Osteocyte (in vitro differentiated cells): ENCODE data around the gene PTGDS. TPM values are rescaled to one million over a fixed set of nuclear protein-coding genes. Genes with fewer than 3 reads are reported as not detected.

Experiments used
- DNase-seq: peaks from one replicate; pipeline ENCODE4 v3.0.0; 2021; ENCODE audit warnings: mixed read lengths; ENCODE audit not compliant: unreplicated experiment; ENCODE audit errors: extremely low spot score
- H3K27ac Mint-ChIP-seq: one replicate; pipeline ENCODE4 v1.8.0; 2021; ENCODE audit warnings: mild to moderate bottlenecking, mixed read lengths; ENCODE audit not compliant: unreplicated experiment
- H3K27me3 Mint-ChIP-seq: one replicate; pipeline ENCODE4 v1.8.0; 2021; ENCODE audit warnings: mixed read lengths; ENCODE audit not compliant: unreplicated experiment
- H3K36me3 Mint-ChIP-seq: one replicate; pipeline ENCODE4 v1.8.0; 2021; ENCODE audit warnings: mixed read lengths; ENCODE audit not compliant: unreplicated experiment
- H3K4me1 Mint-ChIP-seq: one replicate; pipeline ENCODE4 v1.8.0; 2021; ENCODE audit warnings: mixed read lengths; ENCODE audit not compliant: unreplicated experiment
- H3K4me3 Mint-ChIP-seq: one replicate; pipeline ENCODE4 v1.8.0; 2021; ENCODE audit warnings: mild to moderate bottlenecking, moderate library complexity, mixed read lengths; ENCODE audit not compliant: unreplicated experiment
- H3K9me3 Mint-ChIP-seq: one replicate; pipeline ENCODE4 v1.8.0; 2021; ENCODE audit warnings: mixed read lengths; ENCODE audit not compliant: unreplicated experiment
- total RNA-seq: library from RNA; stranded (reverse); gene quantifications from 2 replicates; pipeline ENCODE4 v1.2.1, GENCODE V29; 2021
- TF ChIP-seq, protein P1 (sequence below): fragments of 200-600 bp; sonication (generic); IDR thresholded peaks from 2 replicates; pipeline ENCODE4 v1.5.0; 2021; ENCODE audit warnings: antibody characterized with exemption, mild to moderate bottlenecking, moderate library complexity

Gene PTGDS
- total RNA-seq, 1 donor from 2014 or later, result 123 TPM

DNA sequence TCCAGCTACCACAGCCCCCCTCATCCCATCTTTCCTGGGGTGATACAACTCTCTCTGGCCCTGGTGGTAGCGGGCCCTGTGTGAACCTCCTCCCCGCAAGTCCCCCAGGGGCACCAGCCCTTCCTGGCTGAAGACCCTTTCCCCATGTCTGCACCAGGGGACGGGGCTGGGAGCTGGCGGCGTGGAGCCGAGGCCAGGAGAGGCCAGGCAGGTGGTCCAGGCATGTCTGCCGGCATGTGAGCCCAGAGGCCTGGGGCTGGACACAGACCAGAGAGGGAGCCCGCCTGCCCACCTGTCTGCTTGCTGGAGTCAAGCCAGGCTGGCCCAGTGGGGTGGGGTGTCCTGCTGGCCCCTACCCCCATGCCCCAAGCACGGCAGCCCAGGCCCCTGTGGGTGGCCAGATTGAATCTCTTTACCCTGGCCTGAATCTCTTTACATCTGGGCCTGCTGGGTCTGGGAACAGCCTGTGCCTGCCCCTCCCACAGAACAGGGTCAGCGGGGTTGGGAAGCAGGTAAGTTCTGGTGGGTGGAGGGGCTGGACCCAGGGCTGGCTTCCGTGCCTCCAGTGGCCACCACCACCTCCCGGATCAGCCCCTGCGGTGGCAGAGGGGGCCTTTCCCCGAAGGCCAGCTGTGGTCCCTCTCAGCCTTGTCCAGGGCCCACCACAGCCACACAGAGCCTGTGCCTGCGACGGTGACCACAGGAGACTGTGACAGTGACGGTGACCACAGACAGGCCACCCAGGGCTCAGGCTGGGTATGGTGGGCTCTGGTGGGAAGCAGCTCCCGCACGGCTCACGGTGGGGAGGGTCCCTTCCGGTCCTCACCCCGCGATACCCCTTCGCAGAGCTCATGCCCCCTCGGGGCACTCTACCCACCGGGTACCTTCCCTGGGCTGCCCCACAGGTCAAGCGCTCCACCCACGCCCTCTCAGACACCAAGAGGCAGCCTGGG, 18.1 kb upstream of the PTGDS start:
- Mint-ChIP-seq H3K27ac (no peak overlapping the region), H3K36me3 (no peaks in the 10 kb centered on the region), H3K27me3 (no peaks in the 10 kb centered on the region), H3K9me3 (no peaks in the 10 kb centered on the region), H3K4me3 (no peak overlapping the region), H3K4me1 (peaks cover 18% of the 10 kb centered on the region)
- TF ChIP-seq, protein P1, sequence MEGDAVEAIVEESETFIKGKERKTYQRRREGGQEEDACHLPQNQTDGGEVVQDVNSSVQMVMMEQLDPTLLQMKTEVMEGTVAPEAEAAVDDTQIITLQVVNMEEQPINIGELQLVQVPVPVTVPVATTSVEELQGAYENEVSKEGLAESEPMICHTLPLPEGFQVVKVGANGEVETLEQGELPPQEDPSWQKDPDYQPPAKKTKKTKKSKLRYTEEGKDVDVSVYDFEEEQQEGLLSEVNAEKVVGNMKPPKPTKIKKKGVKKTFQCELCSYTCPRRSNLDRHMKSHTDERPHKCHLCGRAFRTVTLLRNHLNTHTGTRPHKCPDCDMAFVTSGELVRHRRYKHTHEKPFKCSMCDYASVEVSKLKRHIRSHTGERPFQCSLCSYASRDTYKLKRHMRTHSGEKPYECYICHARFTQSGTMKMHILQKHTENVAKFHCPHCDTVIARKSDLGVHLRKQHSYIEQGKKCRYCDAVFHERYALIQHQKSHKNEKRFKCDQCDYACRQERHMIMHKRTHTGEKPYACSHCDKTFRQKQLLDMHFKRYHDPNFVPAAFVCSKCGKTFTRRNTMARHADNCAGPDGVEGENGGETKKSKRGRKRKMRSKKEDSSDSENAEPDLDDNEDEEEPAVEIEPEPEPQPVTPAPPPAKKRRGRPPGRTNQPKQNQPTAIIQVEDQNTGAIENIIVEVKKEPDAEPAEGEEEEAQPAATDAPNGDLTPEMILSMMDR, result no peak
- no peak for DNase-seq

DNA sequence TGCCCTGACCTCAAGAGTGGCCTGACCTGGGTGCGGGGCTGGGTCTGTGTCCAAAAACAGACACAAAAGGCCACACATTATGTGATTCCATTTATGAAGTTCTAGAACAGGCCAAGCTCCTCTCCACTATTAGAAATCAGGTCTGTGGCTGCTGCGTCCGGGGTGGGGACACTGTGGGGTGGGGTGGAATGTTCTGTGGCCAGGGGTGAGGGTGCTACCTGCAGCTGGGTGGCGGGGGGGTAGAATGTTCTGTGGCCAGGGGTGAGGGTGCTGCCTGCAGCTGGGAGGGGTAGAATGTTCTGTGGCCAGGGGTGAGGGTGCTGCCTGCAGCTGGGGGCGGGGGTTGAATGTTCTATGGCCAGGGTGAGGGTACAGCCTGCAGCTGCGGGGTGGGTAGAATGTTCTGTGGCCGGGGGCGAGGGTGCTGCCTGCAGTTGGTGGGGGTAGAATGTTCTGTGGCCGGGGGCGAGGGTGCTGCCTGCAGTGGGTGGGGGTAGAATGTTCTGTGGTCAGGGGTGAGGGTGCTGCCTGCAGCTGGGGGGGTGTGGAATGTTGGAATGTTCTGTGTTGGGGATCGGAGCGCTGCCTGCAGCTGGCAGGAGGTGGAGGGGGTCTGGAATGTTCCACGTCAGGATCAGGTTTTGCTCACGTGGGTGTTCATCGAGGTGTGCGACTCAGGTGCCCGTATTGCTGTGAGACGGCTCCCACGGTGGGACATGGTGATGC, 16.9 kb upstream of the PTGDS start:
- H3K36me3 Mint-ChIP-seq, result no peaks in the 10 kb centered on the region
- no peak overlapping the region for H3K4me3 Mint-ChIP-seq
- no peaks in the 10 kb centered on the region for H3K9me3 Mint-ChIP-seq
- peaks cover 20% of the 10 kb centered on the region for H3K4me1 Mint-ChIP-seq
- no peak for DNase-seq
- no peak overlapping the region for H3K27ac Mint-ChIP-seq
- H3K27me3 Mint-ChIP-seq, result no peaks in the 10 kb centered on the region
- TF ChIP-seq, protein P1, result no peak

DNA sequence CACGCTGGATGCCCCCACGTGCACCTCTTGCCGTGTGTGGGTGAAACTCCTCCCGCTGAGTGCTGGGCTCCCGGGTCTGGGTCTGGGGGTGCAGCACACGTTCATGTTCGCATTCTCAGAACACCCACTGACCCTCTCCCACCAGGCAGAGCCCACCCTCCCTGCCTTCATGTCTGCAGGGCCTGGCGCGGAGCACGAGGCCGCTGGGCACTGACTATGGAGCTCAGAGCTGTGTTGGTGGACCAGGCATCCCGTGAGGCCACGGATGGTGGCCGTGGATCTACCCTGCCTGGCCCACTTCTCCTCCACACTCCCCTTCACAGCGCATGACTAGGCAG, 16.4 kb upstream of the PTGDS start:
- peaks cover 2% of the 10 kb centered on the region for H3K27me3 Mint-ChIP-seq
- H3K9me3 Mint-ChIP-seq, result no peaks in the 10 kb centered on the region
- peaks cover 20% of the 10 kb centered on the region for H3K4me1 Mint-ChIP-seq
- H3K27ac Mint-ChIP-seq, result no peak overlapping the region
- TF ChIP-seq, protein P1, result no peak
- no peaks in the 10 kb centered on the region for H3K36me3 Mint-ChIP-seq
- H3K4me3 Mint-ChIP-seq, result no peak overlapping the region
- DNase-seq, result no peak

DNA sequence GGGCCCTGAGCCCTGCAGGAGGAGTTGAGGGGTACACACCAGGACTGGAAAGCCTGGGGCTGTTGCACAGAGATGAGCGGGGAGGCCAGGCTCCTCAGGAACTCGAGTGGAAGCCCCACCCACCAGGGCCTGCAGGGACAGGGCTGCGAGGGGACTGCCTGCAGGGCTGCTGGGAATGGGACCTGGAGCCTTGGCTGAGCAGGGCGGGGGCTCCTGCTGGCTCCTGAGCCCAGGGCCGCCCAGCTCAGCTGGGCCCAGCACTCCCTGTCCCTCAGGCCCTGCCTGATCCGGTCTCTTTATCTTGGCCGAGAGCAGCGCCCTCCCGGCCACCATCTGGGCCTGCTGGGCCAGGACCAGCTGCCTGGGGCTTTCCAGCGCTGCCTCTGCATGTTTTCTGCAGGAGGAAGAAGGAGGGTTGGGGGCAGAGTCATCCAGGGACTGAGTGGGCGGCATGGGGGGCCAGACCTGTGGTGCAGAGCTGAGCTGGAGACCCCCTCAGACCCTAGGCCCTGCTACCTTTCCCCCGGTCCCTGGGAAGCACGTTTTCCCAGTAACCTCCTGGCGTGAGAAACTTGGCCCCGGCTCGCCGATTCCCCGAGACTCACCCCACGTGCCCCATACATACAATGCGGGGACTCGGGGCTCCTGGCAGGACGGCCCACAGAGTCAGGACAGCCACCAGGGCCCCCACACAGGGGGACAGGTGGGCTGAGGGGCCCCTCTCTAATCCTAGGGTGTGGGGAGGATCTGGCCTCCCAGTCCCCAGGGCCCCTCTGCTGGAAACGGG, 15.8 kb upstream of the PTGDS start:
- H3K27me3 Mint-ChIP-seq, result peaks cover 3% of the 10 kb centered on the region
- no peak for DNase-seq
- TF ChIP-seq, protein P1, result no peak
- H3K4me3 Mint-ChIP-seq, result no peak overlapping the region
- peaks cover 20% of the 10 kb centered on the region for H3K4me1 Mint-ChIP-seq
- H3K9me3 Mint-ChIP-seq, result no peaks in the 10 kb centered on the region
- H3K36me3 Mint-ChIP-seq, result no peaks in the 10 kb centered on the region
- H3K27ac Mint-ChIP-seq, result no peak overlapping the region
